ENCODE measurements around the gene SDK1. TPM values are rescaled to one million over a fixed set of nuclear protein-coding genes. Genes with fewer than 3 reads are reported as not detected.

The SDK1 gene
- total and polyA plus RNA-seq, 2 of the 8 experiments (the other 6 are each of a cell fraction or from before 2014, with no cell fraction given) = 3.3 to 7.2 TPM

GRCh38 chr7:3336042-3336665, 35.1 kb downstream of the SDK1 start (continued):
- TF ChIP-seq CTCF (IDR thresholded peaks at IDR 0.05; ENCODE audit: control extremely low read depth in 1 of 3, insufficient read depth in 1 of 3, low read depth in 1 of 3, low read length in 3 of 3) (no peak), MAFK (IDR thresholded peaks at IDR 0.05; ENCODE audit: low read depth, low read length) (no peak), TBP (IDR thresholded peaks at IDR 0.05; ENCODE audit: low read depth, low read length) (no peak)
